ENCODE results near the gene LCN2. TPM values are rescaled to one million over a fixed set of nuclear protein-coding genes. Genes with fewer than 3 reads are reported as not detected.
A peak's percentile ranks its signal among the peaks of the same experiment; 100 is the strongest.

Gene LCN2
- total and polyA plus RNA-seq, 7 donors, result 0.08 to 2.1 (median 0.80) TPM; not detected in 1

DNA sequence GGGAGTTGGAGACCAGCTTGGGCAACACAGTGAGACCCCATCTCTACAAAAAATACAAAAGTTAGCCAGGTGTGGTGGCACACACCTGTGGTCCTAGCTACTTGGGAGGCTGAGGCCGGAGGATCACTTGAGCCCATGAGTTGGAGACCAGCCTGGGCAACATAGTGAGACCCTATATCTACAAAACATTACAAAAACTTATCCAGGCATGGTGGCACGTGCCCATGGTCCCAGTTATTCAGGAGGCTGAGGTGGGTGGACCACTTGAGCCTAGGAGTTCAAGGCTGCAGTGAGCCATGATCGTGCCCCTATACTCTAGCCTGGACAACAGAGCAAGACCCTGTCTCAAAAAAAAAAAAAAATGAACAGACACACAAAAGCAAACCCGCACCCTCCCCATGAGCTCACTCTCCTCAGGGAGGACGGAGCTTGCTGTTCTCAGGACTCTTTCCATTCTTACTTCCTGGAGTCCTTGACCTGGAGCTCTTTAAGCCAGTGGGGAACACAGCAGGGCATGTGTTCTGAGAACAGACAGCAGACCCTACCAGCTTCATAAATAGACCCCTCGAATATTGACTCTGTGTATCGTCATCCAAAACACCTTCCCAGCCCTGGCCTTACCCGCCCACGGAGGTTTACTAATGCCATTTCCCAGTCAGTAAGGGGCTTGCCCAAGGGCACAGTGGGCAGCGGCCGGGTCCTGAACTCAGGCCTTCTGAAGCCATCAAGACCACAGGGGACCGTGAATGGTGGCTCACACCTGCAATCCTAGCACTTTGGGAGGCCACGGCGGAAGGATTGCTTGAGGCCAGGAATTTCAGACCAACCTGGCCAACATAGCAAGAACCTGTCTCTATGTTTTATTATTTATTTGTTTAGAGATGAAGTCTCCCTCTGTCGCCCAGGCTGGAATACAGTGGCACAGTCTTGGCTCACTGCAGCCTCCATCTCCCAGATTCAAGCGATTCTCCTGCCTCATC, 32.9 kb upstream of the LCN2 start:
- no peak overlapping the region for H3K4me3 ChIP-seq
- intact Hi-C loops (cut with DNase I), result loop anchor here (5.0 to 10.0 kb wide), 3 partner anchors 64 to 174 kb away; no protein-coding TSS in a partner anchor

DNA sequence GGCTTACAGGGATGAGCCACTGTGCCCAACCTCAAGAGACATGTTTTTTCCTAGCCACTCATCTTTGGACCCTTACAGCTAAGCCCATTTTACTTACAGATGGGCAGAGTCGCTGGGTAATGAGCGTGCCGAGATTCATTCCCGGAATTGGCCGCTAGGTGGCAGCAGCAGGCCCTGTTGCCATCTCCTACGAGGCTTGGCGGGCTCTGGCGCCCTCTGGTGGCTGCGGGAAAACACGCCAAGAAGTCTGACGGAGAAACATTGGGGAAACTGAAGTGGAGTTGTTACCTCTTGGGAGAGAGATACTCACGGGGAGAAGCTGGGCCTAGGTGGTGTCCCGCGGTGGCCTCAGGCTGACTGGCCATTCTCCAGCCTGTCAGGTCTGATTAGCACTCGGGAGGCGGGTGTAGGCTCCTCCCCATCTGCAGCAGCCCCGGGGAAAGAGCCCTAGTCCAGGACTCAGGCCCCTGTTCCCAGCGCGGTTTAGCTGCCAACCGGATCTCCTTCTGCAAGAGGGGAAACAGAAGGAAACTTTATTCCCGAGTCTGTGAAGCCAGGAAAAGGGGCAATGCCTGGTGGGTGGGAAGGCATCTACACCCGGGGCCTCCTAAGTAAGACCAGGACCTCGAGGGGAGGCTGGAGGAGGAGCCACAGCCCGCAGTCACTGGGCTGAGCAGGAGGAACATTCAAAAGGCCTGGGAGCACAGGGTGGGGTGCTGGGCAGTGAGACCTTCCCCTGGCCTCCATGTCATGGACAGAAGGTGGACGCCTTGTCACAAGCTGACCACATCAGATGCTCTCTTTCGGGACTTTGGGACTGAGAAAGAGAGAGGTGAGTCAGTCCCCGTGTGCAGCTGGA, 31.4 kb upstream of the LCN2 start:
- Histone ChIP-seq H3K36me3 (ENCODE audit: insufficient read depth in 1 of 2, low read depth in 1 of 2) (peaks cover 0 to 29% of the 10 kb centered on the region in 2 donors), H3K9me3 (no peaks in the 10 kb centered on the region), H3K4me1 (no peaks in the 10 kb centered on the region), H3K27me3 (ENCODE audit: insufficient read depth in 3 of 3, low read length in 2 of 3) (no peaks in the 10 kb centered on the region), H3K4me3 (no peak overlapping the region), H3K27ac (no peak overlapping the region)
- peak; percentile 68 to 83 (median 78) for ATAC-seq
- TF ChIP-seq, protein P1, sequence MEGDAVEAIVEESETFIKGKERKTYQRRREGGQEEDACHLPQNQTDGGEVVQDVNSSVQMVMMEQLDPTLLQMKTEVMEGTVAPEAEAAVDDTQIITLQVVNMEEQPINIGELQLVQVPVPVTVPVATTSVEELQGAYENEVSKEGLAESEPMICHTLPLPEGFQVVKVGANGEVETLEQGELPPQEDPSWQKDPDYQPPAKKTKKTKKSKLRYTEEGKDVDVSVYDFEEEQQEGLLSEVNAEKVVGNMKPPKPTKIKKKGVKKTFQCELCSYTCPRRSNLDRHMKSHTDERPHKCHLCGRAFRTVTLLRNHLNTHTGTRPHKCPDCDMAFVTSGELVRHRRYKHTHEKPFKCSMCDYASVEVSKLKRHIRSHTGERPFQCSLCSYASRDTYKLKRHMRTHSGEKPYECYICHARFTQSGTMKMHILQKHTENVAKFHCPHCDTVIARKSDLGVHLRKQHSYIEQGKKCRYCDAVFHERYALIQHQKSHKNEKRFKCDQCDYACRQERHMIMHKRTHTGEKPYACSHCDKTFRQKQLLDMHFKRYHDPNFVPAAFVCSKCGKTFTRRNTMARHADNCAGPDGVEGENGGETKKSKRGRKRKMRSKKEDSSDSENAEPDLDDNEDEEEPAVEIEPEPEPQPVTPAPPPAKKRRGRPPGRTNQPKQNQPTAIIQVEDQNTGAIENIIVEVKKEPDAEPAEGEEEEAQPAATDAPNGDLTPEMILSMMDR (IDR thresholded peaks at IDR 0.05), result peak; percentile 100
- DNase-seq, result peak; percentile 95 to 97
- 8 to 10% (median 10%) methylated on average over 27 of the region's 27 CpGs for WGBS, 3 donors
- intact Hi-C loops (cut with DNase I), result loop anchor here (5.0 to 10.0 kb wide), 3 partner anchors 66 to 176 kb away; no protein-coding TSS in a partner anchor

More for the DNA sequence above, 32.9 kb upstream of the LCN2 start:
- H3K9me3 ChIP-seq, result no peaks in the 10 kb centered on the region
- TF ChIP-seq, protein P1 (IDR thresholded peaks at IDR 0.05), result no peak
- peaks cover 0 to 15% of the 10 kb centered on the region in 2 donors for H3K36me3 ChIP-seq (ENCODE audit: insufficient read depth in 1 of 2, low read depth in 1 of 2)
- WGBS, 3 donors, result 88 to 91% (median 89%) methylated on average over 16 of the region's 16 CpGs
- no peaks in the 10 kb centered on the region for H3K27me3 ChIP-seq (ENCODE audit: insufficient read depth in 3 of 3, low read length in 2 of 3)
- no peak overlapping the region for H3K27ac ChIP-seq
- ATAC-seq (no peak), DNase-seq (peak; percentile 13 to 54)
- H3K4me1 ChIP-seq, result peaks cover 11% of the 10 kb centered on the region

DNA sequence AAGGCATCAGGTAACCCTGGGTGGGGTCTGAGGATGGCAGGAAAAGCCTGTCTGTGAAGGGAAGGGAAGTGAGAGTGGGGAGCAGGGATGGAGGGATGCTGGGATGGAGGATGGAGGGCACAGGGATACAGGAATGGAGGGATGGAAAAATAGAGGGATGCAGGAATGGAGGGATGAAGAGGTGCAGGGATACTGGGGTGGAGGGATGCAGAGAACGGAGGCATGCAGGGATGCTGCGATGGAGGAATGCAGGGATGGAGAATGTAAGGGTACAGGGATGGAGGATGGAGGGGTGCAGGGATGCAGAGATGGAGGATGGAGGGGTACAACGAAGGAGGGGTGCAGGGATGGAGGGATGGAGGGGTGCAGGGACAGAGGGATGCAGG, 30.8 kb upstream of the LCN2 start:
- Histone ChIP-seq H3K27ac (no peak overlapping the region), H3K4me3 (no peak overlapping the region), H3K4me1 (no peaks in the 10 kb centered on the region), H3K27me3 (ENCODE audit: insufficient read depth in 3 of 3, low read length in 2 of 3) (no peaks in the 10 kb centered on the region), H3K9me3 (no peaks in the 10 kb centered on the region), H3K36me3 (ENCODE audit: insufficient read depth in 1 of 2, low read depth in 1 of 2) (peaks cover 0 to 36% of the 10 kb centered on the region in 2 donors)
- TF ChIP-seq, protein P1 (IDR thresholded peaks at IDR 0.05), result no peak
- no peak for ATAC-seq
- 44 to 63% (median 46%) methylated on average over 3 of the region's 3 CpGs for WGBS, 3 donors
- DNase-seq, result no peak
- intact Hi-C loops (cut with DNase I), result loop anchor here (5.0 to 10.0 kb wide), 3 partner anchors 66 to 176 kb away; no protein-coding TSS in a partner anchor

DNA sequence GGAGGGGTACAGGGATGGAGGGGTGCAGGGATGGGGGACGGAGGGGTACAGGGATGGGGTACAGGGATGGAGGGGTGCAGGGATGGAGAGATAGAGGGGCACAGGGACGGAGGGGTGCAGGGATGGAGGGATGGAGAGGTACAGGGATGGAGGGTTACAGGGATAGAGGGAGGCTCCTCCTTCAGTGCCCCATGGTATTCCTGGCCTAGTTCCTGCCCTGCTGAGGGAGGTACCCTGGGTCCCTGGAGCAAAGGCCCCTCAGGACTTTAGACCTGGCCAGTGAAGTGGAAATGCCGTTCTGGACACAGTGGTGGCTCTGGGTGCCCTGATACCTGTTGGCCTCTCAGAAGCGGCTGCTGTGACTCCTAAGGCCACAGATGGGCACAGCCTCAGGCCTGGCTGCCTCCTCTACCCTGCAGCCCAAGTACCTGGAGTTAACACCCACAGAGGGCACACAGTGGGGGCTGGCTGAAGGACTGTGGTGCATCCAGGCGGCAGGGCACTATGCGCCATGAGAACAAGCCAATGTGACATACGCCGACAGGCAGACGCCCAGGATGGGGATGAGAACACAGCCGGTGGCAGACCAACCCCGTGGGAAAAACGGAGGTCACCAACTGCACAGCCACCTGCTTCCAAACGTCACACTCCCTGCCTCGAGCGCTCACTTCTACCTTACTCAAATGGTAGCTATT, 30.1 kb upstream of the LCN2 start:
- H3K27me3 ChIP-seq (ENCODE audit: insufficient read depth in 3 of 3, low read length in 2 of 3), result no peaks in the 10 kb centered on the region
- ATAC-seq (peak in 3 of 4 donors; percentile 5 to 36 (median 15)), DNase-seq (peak; percentile 13 to 49)
- TF ChIP-seq, protein P1 (IDR thresholded peaks at IDR 0.05), result no peak
- no peaks in the 10 kb centered on the region for H3K4me1 ChIP-seq
- H3K4me3 ChIP-seq, result no peak overlapping the region
- H3K27ac ChIP-seq, result no peak overlapping the region
- H3K9me3 ChIP-seq, result no peaks in the 10 kb centered on the region
- 26 to 50% (median 30%) methylated on average over 14 to 15 of the region's 15 CpGs for WGBS, 3 donors
- intact Hi-C loops (cut with DNase I), result loop anchor here (5.0 to 10.0 kb wide), 3 partner anchors 67 to 177 kb away; no protein-coding TSS in a partner anchor
- peaks cover 0 to 42% of the 10 kb centered on the region in 2 donors for H3K36me3 ChIP-seq (ENCODE audit: insufficient read depth in 1 of 2, low read depth in 1 of 2)
